Measurements from ENCODE around the gene RPL27.

DNA sequence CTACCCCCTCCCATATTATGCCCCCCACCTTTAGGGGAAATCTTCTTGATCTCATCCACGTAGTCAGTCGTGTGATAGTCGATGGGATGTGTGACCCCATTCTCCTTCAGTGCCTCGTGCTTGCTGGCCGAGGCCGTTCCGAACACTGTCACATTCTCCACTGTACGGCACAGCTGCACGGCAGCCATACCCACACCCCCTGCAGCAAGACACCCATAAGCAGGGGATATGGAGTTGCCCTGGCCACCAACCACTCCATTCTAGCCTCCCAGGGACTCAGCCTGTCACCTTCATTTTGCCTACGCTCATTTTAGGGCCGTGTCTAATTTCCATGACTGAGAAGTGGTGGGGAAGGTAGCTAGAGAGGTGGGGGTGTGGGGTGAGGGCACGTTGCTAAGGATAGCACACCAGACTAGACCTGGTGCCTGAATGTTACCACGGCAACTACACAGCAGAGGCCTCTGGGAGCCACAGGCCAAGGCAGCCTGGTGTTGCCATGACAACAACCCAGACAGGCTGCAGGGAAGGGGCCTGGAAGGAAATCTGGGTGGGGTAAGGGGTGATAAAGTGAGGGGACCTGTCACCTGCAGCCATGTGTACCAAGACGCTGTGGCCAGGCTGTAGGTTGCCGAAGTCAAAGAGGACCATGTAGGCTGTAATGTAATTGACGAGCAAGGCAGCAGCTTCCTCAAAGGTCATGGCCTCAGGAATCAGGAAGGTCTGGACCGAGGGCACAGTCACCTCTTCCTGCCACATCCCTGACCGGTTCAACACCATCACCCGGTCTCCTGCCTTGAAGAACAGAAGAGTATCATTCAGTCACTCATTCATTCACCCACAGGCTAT is 20.0 kb downstream of the RPL27 start:
- TF ChIP-seq, protein P1, sequence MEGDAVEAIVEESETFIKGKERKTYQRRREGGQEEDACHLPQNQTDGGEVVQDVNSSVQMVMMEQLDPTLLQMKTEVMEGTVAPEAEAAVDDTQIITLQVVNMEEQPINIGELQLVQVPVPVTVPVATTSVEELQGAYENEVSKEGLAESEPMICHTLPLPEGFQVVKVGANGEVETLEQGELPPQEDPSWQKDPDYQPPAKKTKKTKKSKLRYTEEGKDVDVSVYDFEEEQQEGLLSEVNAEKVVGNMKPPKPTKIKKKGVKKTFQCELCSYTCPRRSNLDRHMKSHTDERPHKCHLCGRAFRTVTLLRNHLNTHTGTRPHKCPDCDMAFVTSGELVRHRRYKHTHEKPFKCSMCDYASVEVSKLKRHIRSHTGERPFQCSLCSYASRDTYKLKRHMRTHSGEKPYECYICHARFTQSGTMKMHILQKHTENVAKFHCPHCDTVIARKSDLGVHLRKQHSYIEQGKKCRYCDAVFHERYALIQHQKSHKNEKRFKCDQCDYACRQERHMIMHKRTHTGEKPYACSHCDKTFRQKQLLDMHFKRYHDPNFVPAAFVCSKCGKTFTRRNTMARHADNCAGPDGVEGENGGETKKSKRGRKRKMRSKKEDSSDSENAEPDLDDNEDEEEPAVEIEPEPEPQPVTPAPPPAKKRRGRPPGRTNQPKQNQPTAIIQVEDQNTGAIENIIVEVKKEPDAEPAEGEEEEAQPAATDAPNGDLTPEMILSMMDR (IDR thresholded peaks at IDR 0.05; ENCODE audit: insufficient read depth, low read length, poor library complexity, severe bottlenecking) = no peak
- TF ChIP-seq EZH2phosphoT487 (conservative IDR thresholded peaks at IDR 0.05; ENCODE audit: low read length) = no peak
